Measurements from ENCODE around the gene CSF3R.
"Not testable (repeated sequence)": the region's sequence is repeated elsewhere in the genome, so short reads cannot be mapped to it uniquely, and the experiment has no call there.

CSF3R gene

GRCh38 chr1:36481771-36482723 is 666 bp downstream of the CSF3R start:
- DNase-seq (ENCODE audit: low spot score), result no peak

GRCh38 chr1:36481091-36481490 is 1.6 kb downstream of the CSF3R start:
- no peak for DNase-seq (ENCODE audit: low spot score)

- DNase-seq (ENCODE audit: low spot score), result no peak
These were observed 2.6 kb downstream of the CSF3R start for GRCh38 chr1:36480161-36480560.

- DNase-seq (ENCODE audit: low spot score), result no peak
These were observed 3.1 kb downstream of the CSF3R start for GRCh38 chr1:36479505-36480051.

GRCh38 chr1:36477615-36478014 is 5.1 kb downstream of the CSF3R start:
- not testable (repeated sequence) for DNase-seq (ENCODE audit: low spot score)

GRCh38 chr1:36476945-36477344 is 5.8 kb downstream of the CSF3R start:
- no peak for DNase-seq (ENCODE audit: low spot score)

- DNase-seq (ENCODE audit: low spot score), result no peak
These were observed 6.7 kb downstream of the CSF3R start for GRCh38 chr1:36475910-36476604.

- no peak for DNase-seq (ENCODE audit: low spot score)
These were observed 7.4 kb downstream of the CSF3R start for GRCh38 chr1:36475341-36475740.

GRCh38 chr1:36472656-36473055 is 10.1 kb downstream of the CSF3R start:
- DNase-seq (ENCODE audit: low spot score), result no peak

- peak; percentile 22 for DNase-seq (ENCODE audit: low spot score)
These were observed 10.7 kb downstream of the CSF3R start for GRCh38 chr1:36471830-36472641.

- DNase-seq (ENCODE audit: low spot score), result no peak
These were observed 13.6 kb downstream of the CSF3R start for GRCh38 chr1:36469163-36469562.

- DNase-seq (ENCODE audit: low spot score), result no peak
These were observed 14.8 kb downstream of the CSF3R start for GRCh38 chr1:36467700-36468455.

- no peak for DNase-seq (ENCODE audit: low spot score)
These were observed 15.7 kb downstream of the CSF3R start for GRCh38 chr1:36467027-36467410.

GRCh38 chr1:36466370-36467026 is 16.2 kb downstream of the CSF3R start:
- DNase-seq (ENCODE audit: low spot score), result no peak

GRCh38 chr1:36465731-36466369 is 16.9 kb downstream of the CSF3R start:
- DNase-seq (ENCODE audit: low spot score), result no peak

- DNase-seq (ENCODE audit: low spot score), result no peak
These were observed 17.9 kb downstream of the CSF3R start for GRCh38 chr1:36464605-36465393.

- peak; percentile 97 for DNase-seq (ENCODE audit: low spot score)
These were observed 18.7 kb downstream of the CSF3R start, which contains the start of gene MRPS15 for GRCh38 chr1:36463803-36464604. Gene MRPS15, minus strand, starts transcription at chr1:36464384. Its CDS starts 109 bp downstream, at chr1:36464275.

- DNase-seq (ENCODE audit: low spot score), result no peak
These were observed 19.3 kb downstream of the CSF3R start for GRCh38 chr1:36463463-36463802.

GRCh38 chr1:36458910-36459309 is 23.8 kb downstream of the CSF3R start:
- no peak for DNase-seq (ENCODE audit: low spot score)
